NOMO-1 (cell line): Measurements from ENCODE around the gene PSTPIP2.
A peak's percentile ranks its signal among the peaks of the same experiment; 100 is the strongest.

ENCODE experiments used
- DNase-seq, 2 experiments: peaks; one replicate each; lab custom pipeline; 2025; ENCODE audit not compliant: unreplicated experiment in 2 of 2; lab: John Stamatoyannopoulos, UW

The PSTPIP2 gene

GRCh38 chr18:46037512-46038305 lies 34.4 kb downstream of the PSTPIP2 start:
- DNase-seq = no peak

GRCh38 chr18:46035696-46036680 lies 36.1 kb downstream of the PSTPIP2 start:
- no peak for DNase-seq

DNA sequence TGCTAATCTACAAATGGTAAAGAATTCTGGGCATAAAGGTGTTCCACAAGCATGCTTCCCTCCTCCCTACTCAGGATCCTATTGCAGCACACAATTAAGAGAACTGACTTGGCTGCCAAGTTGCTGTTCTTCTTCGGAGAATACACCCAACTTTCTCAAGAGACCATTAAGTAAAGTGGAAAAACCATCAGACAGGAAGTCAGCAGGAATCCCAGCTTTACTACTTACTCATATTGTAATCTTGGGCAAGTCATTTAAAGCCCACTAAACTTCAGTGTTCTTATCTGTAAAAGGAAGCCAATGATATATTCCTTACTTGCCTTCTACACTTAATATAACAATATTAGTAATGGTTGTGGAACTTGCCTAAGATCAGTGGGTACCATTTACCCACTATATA lies 37.8 kb downstream of the PSTPIP2 start:
- no peak for DNase-seq

GRCh38 chr18:46031741-46032140 lies 40.3 kb downstream of the PSTPIP2 start:
- DNase-seq = no peak

- no peak for DNase-seq
Measured at GRCh38 chr18:46028536-46028891, 43.5 kb downstream of the PSTPIP2 start.

DNA sequence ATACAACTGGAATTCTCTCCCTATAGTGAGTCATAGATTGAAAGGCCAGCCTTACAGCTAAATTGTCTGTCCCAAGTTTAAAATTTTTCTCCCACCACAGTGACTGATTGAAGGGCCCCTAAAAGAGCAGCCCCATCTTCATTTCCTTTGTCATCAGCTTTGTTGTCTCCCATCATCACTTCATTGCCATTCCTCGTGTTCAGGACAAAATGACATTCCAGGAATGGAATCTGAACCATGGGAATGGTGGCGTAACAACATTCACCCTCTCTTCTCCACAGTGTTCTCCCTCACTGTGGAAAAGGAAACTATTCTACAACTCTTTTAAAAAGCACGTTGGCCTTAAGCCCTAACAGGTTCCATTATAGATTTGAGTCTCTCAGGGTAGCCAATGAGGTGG lies 52.1 kb downstream of the PSTPIP2 start:
- no peak for DNase-seq

DNA sequence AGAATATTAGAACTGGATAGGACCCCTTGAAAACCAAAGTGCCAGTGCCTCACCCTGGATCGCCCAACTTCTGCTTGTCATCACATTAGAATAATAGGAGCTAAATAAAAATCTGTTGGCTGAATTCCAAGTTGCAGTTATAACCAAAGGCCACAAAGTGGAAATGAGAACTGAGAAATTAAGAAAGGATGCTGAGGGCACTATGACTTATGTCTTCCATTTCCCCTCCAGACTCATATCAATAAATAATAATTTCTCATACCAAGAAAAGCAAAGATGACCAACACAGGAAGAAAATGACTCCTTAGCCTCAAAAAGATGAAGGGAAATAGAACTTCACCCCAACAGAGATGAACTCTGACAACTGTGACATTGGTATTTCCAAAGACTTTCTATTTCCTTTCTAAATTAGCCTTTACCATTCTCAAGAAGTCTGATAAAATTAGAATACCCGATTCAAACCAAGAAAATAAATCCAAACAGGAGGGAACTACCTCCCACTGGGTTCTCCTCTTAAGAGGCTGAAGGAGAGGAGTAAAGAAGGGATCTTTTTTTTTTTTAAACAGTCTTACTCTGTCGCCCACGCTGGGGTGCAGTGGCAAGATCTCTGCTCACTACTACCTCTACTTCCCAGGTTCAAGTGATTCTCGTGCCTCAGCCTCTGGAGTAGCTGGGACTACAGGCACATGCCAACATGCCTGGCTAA lies 58.4 kb downstream of the PSTPIP2 start:
- DNase-seq = peak; percentile 47 to 78

- DNase-seq = no peak
Measured at GRCh38 chr18:46010676-46011075, 61.4 kb downstream of the PSTPIP2 start.

GRCh38 chr18:46010050-46010449 lies 62.0 kb downstream of the PSTPIP2 start:
- no peak for DNase-seq

- DNase-seq = peak; percentile 82 to 94
Measured at GRCh38 chr18:46009125-46009840, 62.8 kb downstream of the PSTPIP2 start.

DNA sequence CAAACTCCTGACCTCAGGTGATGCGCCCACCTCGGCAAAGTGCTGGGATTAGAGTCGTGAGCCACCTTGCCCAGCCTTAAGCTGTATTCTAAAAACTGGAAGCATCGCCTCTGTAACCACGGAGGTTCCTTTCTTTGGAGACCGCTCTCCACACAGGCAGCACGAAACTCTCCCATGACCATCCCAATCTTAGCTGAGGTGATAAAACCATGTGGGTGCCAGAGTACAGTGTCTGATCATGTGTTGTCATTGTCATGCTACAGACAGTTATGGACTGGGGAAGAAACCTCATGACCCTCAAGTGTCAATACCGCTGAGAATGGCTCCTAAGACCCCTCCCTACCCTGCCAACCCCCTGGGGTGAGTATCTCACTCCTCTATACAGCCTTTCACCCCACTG lies 63.5 kb downstream of the PSTPIP2 start:
- DNase-seq = no peak

DNA sequence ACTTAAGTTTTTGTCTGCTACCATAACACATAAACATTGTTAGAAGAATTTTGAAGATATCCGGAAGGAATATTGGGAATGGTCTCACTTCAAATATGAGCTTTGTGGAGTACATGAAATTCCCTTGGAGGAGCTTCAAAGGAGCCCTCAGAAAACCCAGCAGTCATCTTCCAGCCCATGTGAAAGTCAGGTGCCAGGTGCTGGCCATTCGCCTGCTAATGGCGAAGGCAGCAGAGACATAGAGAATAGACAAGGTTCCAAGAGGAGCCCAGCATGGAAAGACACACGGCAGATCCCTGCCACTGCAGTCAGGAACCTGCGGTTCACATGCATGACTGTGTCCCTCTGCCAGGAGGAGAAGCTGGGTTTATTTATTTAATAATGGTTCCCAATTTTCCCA lies 64.9 kb downstream of the PSTPIP2 start:
- no peak for DNase-seq

DNA sequence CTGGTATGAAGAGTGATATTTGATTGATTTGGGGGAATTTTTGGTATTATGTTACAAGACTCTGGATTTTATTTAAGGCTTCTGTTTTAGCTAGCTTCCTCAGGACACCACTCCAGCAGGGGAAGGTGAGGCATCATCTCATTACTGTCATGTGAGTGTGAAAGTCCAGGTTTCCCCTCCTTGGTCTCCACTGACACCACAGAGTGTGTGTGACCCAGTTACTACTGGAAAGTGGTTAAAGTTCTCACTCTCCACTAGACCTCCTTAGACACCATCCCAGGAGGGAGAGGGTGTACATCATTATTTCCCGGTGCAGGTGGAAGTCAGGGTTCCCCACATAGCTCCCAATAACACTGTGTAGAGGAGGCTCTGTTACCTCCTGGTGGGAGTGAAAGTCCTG lies 69.1 kb downstream of the PSTPIP2 start:
- no peak for DNase-seq

- DNase-seq = no peak
Measured at GRCh38 chr18:46001892-46002291, 70.2 kb downstream of the PSTPIP2 start.

DNA sequence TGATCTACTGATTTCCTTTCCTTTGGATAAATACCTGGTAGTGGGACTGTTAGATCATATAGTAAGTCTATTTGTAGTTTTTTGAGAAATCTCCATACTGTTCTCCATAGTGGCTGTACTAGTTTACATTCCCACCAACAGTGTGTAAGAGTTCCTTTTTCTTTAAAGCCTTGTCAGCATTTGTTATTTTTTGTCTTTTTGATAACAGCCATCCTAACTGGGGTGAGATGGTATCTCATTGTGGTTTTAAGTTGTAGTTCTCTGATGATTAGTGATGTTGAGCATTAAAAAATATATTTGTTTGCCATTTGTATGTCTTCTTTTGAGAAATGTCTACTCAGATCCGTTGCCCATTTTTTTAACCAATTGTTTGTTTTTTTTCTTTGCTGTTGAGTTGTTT lies 71.0 kb downstream of the PSTPIP2 start:
- DNase-seq = no peak

DNA sequence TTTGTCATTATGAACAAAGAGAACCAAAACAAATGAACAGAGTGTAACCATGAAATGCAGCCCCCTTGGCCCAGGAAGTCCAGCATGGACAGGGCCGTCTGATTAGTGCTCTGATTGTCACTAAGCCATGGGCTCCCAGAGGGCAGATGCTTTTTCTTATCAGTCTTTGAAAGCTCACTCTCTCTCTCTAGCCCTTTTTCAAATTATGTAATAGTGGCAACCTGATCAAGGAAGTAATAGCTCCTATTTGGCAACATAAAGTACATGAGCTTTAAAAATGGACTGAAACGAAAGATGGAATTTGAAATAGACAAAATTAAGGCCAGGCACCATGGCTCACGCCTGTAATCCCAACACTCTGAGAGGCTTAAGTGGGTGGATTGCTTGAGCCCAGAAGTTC lies 72.5 kb downstream of the PSTPIP2 start:
- no peak for DNase-seq

- no peak for DNase-seq
Measured at GRCh38 chr18:45998244-45998643, 73.8 kb downstream of the PSTPIP2 start.

GRCh38 chr18:45997700-45998151 lies 74.3 kb downstream of the PSTPIP2 start:
- peak in 1 of 2 experiments; percentile 44 for DNase-seq

GRCh38 chr18:45995461-45995860 lies 76.6 kb downstream of the PSTPIP2 start:
- no peak for DNase-seq

- no peak for DNase-seq
Measured at GRCh38 chr18:45993438-45993837, 78.6 kb downstream of the PSTPIP2 start.
